H1 (cell line): Measurements from ENCODE around the gene AGXT2. TPM values are rescaled to one million over a fixed set of nuclear protein-coding genes. Genes with fewer than 3 reads are reported as not detected.

Experiments used
- EZH2 ChIP-seq: fragments of 200-600 bp; sonication (generic); IDR thresholded peaks from 2 replicates; pipeline ENCODE4 v1.7.1; 2012; ENCODE audit warnings: low read depth, mild to moderate bottlenecking, moderate library complexity, low read length, inconsistent platforms; ENCODE audit not compliant: severe bottlenecking
- polyA plus RNA-seq, 7 experiments: library from polyadenylated mRNA; depleted of rRNA in 3 of 7; stranded (reverse) in 5 of 7; unstranded in 2 of 7; fragments of >200 nt in 5 of 7; fragments of 200-250 nt in 2 of 7; gene quantifications; 1 replicate in 5 of 7; 2 replicates in 1 of 7; 4 replicates in 1 of 7; pipeline versions ENCODE4 v1.2.1 to v1.2.3, GENCODE V29; 2011 to 2013; ENCODE audit warnings: missing spikeins in 2 of 7, mixed read lengths in 2 of 7
- total RNA-seq: library from RNA; stranded (reverse); fragmentation: NEBNext Ultra II Directional; extraction: Animal tissue kit (Norgen Biotek cat#: 25700); gene quantifications from 2 replicates; pipeline ENCODE4 v1.2.1, GENCODE V29; 2021

The AGXT2 gene
- total and polyA plus RNA-seq, 2 of the 8 experiments (the other 6 are each of a cell fraction or from before 2014, with no cell fraction given), result not detected

DNA sequence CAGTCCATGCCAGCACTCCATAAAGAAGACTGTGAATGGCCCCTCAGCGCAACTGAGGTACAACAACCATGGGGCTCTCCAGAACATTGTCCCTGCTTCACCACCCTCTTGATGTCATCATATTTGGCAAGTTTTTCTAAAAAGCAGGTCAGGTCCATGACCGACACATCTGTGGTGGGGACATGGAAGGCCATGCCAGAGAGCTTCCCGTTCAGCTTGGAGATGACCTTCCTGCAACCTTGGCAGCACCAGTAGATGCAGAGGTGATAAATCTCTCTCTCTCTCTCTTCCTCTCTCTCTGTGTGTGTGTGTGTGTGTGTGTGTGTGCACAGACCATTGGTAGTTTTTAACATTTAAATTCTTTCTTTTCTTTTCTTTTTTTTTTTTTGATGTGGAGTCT, 35.4 kb upstream of the AGXT2 start (continued):
- no peak for TF ChIP-seq EZH2
- TF ChIP-seq, all 59 proteins: peak for 0
